Measurements from ENCODE around the gene CABLES2.

The CABLES2 gene

DNA sequence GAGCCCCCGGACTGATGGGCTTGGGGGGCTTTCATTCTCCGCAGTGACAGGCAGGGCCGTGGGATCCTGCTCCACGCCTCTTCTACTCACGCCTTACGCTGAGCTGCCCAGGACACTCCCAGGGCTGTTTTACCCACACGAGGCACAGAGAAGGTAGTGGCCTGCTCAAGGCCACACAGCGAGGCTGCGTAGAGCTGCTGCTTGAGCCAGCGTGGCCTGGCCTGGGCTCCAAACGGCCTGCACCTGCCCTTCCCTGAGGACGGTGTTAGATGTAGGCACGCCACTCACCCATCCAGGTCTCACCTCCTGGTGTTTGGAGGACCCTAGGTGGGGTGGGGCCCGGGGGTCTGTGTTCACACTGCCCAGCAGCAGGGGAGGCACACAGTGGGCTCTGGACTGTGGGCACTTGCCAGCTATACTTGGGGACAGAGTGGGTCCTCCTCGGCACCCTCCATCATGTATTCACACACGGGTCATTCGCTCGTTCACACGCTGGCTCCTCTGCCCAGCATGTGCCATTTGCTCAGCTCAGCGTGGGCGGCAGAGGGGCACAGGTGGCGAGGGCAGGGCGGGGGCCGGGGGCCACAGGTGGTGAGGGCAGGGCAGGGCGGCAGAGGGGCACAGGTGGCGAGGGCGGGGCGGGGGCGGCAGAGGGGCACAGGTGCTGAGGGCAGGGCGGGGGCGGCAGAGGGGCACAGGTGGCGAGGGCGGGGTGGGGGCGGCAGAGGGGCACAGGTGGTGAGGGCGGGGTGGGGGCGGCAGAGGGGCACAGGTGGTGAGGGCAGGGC lies 38.7 kb upstream of the CABLES2 start:
- H2BK12ac ChIP-seq (ENCODE audit: low read length) = no peak overlapping the region
- no peak overlapping the region for H2BK120ac ChIP-seq (ENCODE audit: insufficient read depth, low read length, poor library complexity)
- no peaks in the 10 kb centered on the region for H3K36me3 ChIP-seq (ENCODE audit: control insufficient read depth in 1 of 2, insufficient read depth in 2 of 2, low read length in 2 of 2)
- no peak overlapping the region for H2AK5ac ChIP-seq (ENCODE audit: low read length)
- H3K23ac ChIP-seq (ENCODE audit: low read length) = no peak overlapping the region
- no peak overlapping the region for H3K4ac ChIP-seq (ENCODE audit: low read depth, low read length)
- no peaks in the 10 kb centered on the region for H3K4me1 ChIP-seq (ENCODE audit: control insufficient read depth in 1 of 2, insufficient read depth in 2 of 2, low read length in 2 of 2)
- no peak overlapping the region for H3K14ac ChIP-seq (ENCODE audit: low read length)
- no peak overlapping the region for H3K9ac ChIP-seq (ENCODE audit: low read length)
- no peak overlapping the region for H4K12ac ChIP-seq (ENCODE audit: low read depth, low read length)
- no peak overlapping the region for H2BK5ac ChIP-seq (ENCODE audit: low read depth, low read length, poor library complexity)
- DNase-seq = no peak
- no peak overlapping the region for H3K4me3 ChIP-seq (ENCODE audit: low read depth, low read length)
- H4K91ac ChIP-seq (ENCODE audit: low read depth, low read length) = no peak overlapping the region
- no peaks in the 10 kb centered on the region for H3K79me2 ChIP-seq (ENCODE audit: control insufficient read depth, insufficient read depth, low read length, poor library complexity)
- H3K27ac ChIP-seq (ENCODE audit: low read depth, low read length) = no peak overlapping the region
- H3K79me1 ChIP-seq (ENCODE audit: low read length) = no peaks in the 10 kb centered on the region
- no peak overlapping the region for H2AFZ ChIP-seq (ENCODE audit: insufficient read depth, low read length, poor library complexity)
- no peaks in the 10 kb centered on the region for H3K9me3 ChIP-seq (ENCODE audit: insufficient read depth, low read depth, low read length)
- H3K18ac ChIP-seq (ENCODE audit: low read length) = no peak overlapping the region
- WGBS (ENCODE audit: extremely low coverage, insufficient coverage, insufficient read length) = no CpG with 5 or more reads among the region's 36 CpGs
- no peak overlapping the region for H3K4me2 ChIP-seq (ENCODE audit: low read length)
- no peaks in the 10 kb centered on the region for H3K27me3 ChIP-seq (ENCODE audit: insufficient read depth, low read length)
- H4K8ac ChIP-seq (ENCODE audit: low read depth, low read length) = no peak overlapping the region

DNA sequence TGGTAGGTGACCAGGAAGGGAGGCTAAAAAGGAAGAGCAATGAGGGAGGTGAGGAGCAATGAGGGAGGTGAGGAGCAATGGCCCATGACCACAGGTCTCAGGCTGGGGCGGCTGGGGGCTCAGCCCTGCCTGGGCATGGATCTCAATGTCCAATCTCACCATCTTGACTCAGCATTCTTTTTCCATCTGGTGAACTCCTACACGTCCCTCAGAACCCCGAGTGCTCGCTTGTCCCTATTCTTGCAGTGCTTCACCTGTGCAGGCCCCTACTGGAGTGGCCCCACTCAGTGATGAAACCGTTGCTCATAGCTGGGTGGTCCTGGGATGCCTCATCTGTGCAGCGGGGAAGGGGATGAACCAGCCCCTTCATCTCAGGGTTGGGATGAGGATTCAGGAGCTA lies 37.2 kb upstream of the CABLES2 start:
- Histone ChIP-seq H3K79me2 (ENCODE audit: control insufficient read depth, insufficient read depth, low read length, poor library complexity) (no peaks in the 10 kb centered on the region), H2BK5ac (ENCODE audit: low read depth, low read length, poor library complexity) (no peak overlapping the region), H3K27me3 (ENCODE audit: insufficient read depth, low read length) (no peaks in the 10 kb centered on the region), H3K27ac (ENCODE audit: low read depth, low read length) (no peak overlapping the region), H3K36me3 (ENCODE audit: control insufficient read depth in 1 of 2, insufficient read depth in 2 of 2, low read length in 2 of 2) (no peaks in the 10 kb centered on the region), H4K12ac (ENCODE audit: low read depth, low read length) (no peak overlapping the region), H3K4me1 (ENCODE audit: control insufficient read depth in 1 of 2, insufficient read depth in 2 of 2, low read length in 2 of 2) (no peaks in the 10 kb centered on the region), H2AFZ (ENCODE audit: insufficient read depth, low read length, poor library complexity) (no peak overlapping the region), H2BK120ac (ENCODE audit: insufficient read depth, low read length, poor library complexity) (no peak overlapping the region), H2AK5ac (ENCODE audit: low read length) (no peak overlapping the region), H3K18ac (ENCODE audit: low read length) (no peak overlapping the region), H3K4me2 (ENCODE audit: low read length) (no peak overlapping the region), H3K9me3 (ENCODE audit: insufficient read depth, low read depth, low read length) (no peaks in the 10 kb centered on the region), H4K91ac (ENCODE audit: low read depth, low read length) (no peak overlapping the region), H2BK12ac (ENCODE audit: low read length) (no peak overlapping the region), H4K8ac (ENCODE audit: low read depth, low read length) (no peak overlapping the region), H3K4ac (ENCODE audit: low read depth, low read length) (no peak overlapping the region), H3K14ac (ENCODE audit: low read length) (no peak overlapping the region), H3K79me1 (ENCODE audit: low read length) (no peaks in the 10 kb centered on the region), H3K4me3 (ENCODE audit: low read depth, low read length) (no peak overlapping the region), H3K23ac (ENCODE audit: low read length) (no peak overlapping the region), H3K9ac (ENCODE audit: low read length) (no peak overlapping the region)
- no CpG with 5 or more reads among the region's 6 CpGs for WGBS (ENCODE audit: extremely low coverage, insufficient coverage, insufficient read length)
- DNase-seq = no peak

DNA sequence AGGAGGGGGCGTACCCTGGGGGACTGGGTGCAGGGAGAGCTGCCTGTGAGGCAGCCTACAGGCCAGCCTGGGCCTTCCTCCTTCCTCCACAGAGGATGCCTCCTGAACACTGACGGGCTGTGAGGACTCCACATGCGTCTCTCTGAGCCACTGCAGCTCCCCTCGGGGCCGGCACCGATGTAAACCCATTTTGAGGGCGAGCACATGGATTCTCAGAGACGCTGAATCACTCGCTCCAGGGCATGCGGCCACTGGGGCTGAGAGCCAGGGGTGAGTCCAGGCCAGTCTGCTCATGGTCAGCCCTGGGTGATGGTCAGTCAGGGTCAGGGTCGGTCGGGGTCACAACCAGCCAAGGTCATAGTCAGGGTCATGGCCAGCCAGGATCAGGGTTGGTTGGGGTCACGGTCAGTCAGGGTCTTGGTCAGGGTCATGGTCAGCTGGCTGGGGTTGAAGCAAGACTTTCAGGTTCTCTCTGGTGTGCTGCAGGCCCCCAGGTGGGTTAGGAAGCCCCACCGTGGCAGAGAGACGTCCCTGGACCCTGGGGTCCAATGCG lies 35.0 kb upstream of the CABLES2 start:
- no peak overlapping the region for H3K14ac ChIP-seq (ENCODE audit: low read length)
- H3K79me2 ChIP-seq (ENCODE audit: control insufficient read depth, insufficient read depth, low read length, poor library complexity) = no peaks in the 10 kb centered on the region
- no peaks in the 10 kb centered on the region for H3K79me1 ChIP-seq (ENCODE audit: low read length)
- H2AFZ ChIP-seq (ENCODE audit: insufficient read depth, low read length, poor library complexity) = no peak overlapping the region
- H3K4ac ChIP-seq (ENCODE audit: low read depth, low read length) = no peak overlapping the region
- H3K18ac ChIP-seq (ENCODE audit: low read length) = no peak overlapping the region
- DNase-seq = no peak
- no peak overlapping the region for H3K4me3 ChIP-seq (ENCODE audit: low read depth, low read length)
- no peak overlapping the region for H3K23ac ChIP-seq (ENCODE audit: low read length)
- H2BK5ac ChIP-seq (ENCODE audit: low read depth, low read length, poor library complexity) = no peak overlapping the region
- H2BK120ac ChIP-seq (ENCODE audit: insufficient read depth, low read length, poor library complexity) = no peak overlapping the region
- no peak overlapping the region for H2AK5ac ChIP-seq (ENCODE audit: low read length)
- H4K91ac ChIP-seq (ENCODE audit: low read depth, low read length) = no peak overlapping the region
- no peak overlapping the region for H2BK12ac ChIP-seq (ENCODE audit: low read length)
- no peak overlapping the region for H3K27ac ChIP-seq (ENCODE audit: low read depth, low read length)
- H3K4me2 ChIP-seq (ENCODE audit: low read length) = no peak overlapping the region
- no peaks in the 10 kb centered on the region for H3K36me3 ChIP-seq (ENCODE audit: control insufficient read depth in 1 of 2, insufficient read depth in 2 of 2, low read length in 2 of 2)
- H3K27me3 ChIP-seq (ENCODE audit: insufficient read depth, low read length) = no peaks in the 10 kb centered on the region
- H4K12ac ChIP-seq (ENCODE audit: low read depth, low read length) = no peak overlapping the region
- no peaks in the 10 kb centered on the region for H3K4me1 ChIP-seq (ENCODE audit: control insufficient read depth in 1 of 2, insufficient read depth in 2 of 2, low read length in 2 of 2)
- no peak overlapping the region for H3K9ac ChIP-seq (ENCODE audit: low read length)
- no peaks in the 10 kb centered on the region for H3K9me3 ChIP-seq (ENCODE audit: insufficient read depth, low read depth, low read length)
- no peak overlapping the region for H4K8ac ChIP-seq (ENCODE audit: low read depth, low read length)
- WGBS (ENCODE audit: extremely low coverage, insufficient coverage, insufficient read length) = no CpG with 5 or more reads among the region's 16 CpGs

DNA sequence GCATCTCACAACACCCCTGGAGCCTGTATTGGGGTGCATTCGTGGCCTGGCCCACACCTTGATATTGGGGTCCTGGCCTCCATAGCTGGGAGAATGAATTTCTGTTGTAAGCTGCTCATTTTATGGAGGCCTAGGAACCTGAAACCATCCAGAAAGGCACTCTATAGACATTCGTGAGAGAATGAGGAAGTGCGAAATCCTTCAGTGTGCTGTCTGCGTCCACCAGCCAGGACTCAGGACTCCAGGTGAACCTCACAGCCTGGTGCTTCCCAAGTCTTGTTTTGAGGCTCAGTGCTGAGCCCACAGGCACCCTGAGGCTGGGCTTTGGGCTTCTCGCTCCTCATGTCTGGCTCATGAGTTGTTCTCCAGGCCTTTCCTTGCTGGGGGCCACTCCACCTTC lies 32.1 kb upstream of the CABLES2 start:
- Histone ChIP-seq H3K18ac (ENCODE audit: low read length) (no peak overlapping the region), H3K9me3 (ENCODE audit: insufficient read depth, low read depth, low read length) (no peaks in the 10 kb centered on the region), H4K91ac (ENCODE audit: low read depth, low read length) (no peak overlapping the region), H3K79me2 (ENCODE audit: control insufficient read depth, insufficient read depth, low read length, poor library complexity) (no peaks in the 10 kb centered on the region), H3K36me3 (ENCODE audit: control insufficient read depth in 1 of 2, insufficient read depth in 2 of 2, low read length in 2 of 2) (no peaks in the 10 kb centered on the region), H2AFZ (ENCODE audit: insufficient read depth, low read length, poor library complexity) (no peak overlapping the region), H2BK5ac (ENCODE audit: low read depth, low read length, poor library complexity) (no peak overlapping the region), H4K12ac (ENCODE audit: low read depth, low read length) (no peak overlapping the region), H3K4me3 (ENCODE audit: low read depth, low read length) (no peak overlapping the region), H2BK120ac (ENCODE audit: insufficient read depth, low read length, poor library complexity) (no peak overlapping the region), H3K27me3 (ENCODE audit: insufficient read depth, low read length) (no peaks in the 10 kb centered on the region), H2BK12ac (ENCODE audit: low read length) (no peak overlapping the region), H3K4me1 (ENCODE audit: control insufficient read depth in 1 of 2, insufficient read depth in 2 of 2, low read length in 2 of 2) (no peaks in the 10 kb centered on the region), H3K14ac (ENCODE audit: low read length) (no peak overlapping the region), H3K9ac (ENCODE audit: low read length) (no peak overlapping the region), H3K4ac (ENCODE audit: low read depth, low read length) (no peak overlapping the region), H3K23ac (ENCODE audit: low read length) (no peak overlapping the region), H3K4me2 (ENCODE audit: low read length) (no peak overlapping the region), H3K27ac (ENCODE audit: low read depth, low read length) (no peak overlapping the region), H3K79me1 (ENCODE audit: low read length) (no peaks in the 10 kb centered on the region), H2AK5ac (ENCODE audit: low read length) (no peak overlapping the region), H4K8ac (ENCODE audit: low read depth, low read length) (no peak overlapping the region)
- DNase-seq = no peak
- WGBS (ENCODE audit: extremely low coverage, insufficient coverage, insufficient read length) = no CpG with 5 or more reads among the region's 5 CpGs
